Motor neuron (in vitro differentiated cells): Measurements from ENCODE around the gene TSPAN3. TPM values are rescaled to one million over a fixed set of nuclear protein-coding genes. Genes with fewer than 3 reads are reported as not detected.

Experiments
- ATAC-seq, 8 experiments: fragments of 200-7000 bp; cut with Tn5 transposase; replicated peaks in 6 of 8; 2 replicates each; pipeline ENCODE4 v1.8.0; 2021; ENCODE audit warnings: mild to moderate bottlenecking in 8 of 8, moderate library complexity in 8 of 8
- H3K27ac ChIP-seq, 2 donors: fragments of 250-450 bp; sonication (Bioruptor Pico); 2 replicates each; pipeline ENCODE4 v1.9.0; 2021; ENCODE audit warnings: antibody characterized with exemption in 2 of 2, mild to moderate bottlenecking in 2 of 2, moderate library complexity in 1 of 2
- H3K4me1 ChIP-seq, 2 donors: fragments of 250-450 bp; sonication (Bioruptor Pico); replicated peaks in 1 of 2; 2 replicates each; pipeline ENCODE4 v1.6.1; 2021; ENCODE audit warnings: antibody characterized with exemption in 2 of 2, mild to moderate bottlenecking in 2 of 2, moderate library complexity in 1 of 2
- H3K4me3 ChIP-seq, 5 donors: fragments of 250-450 bp; sonication (Bioruptor Pico); 2 replicates each; pipeline ENCODE4 v1.9.0; 2021; ENCODE audit warnings: antibody characterized with exemption in 5 of 5, mild to moderate bottlenecking in 5 of 5, moderate library complexity in 4 of 5
- WGBS, 10 experiments: fragments of 450-650 bp; shearing (Covaris generic); methylation state at CpG; one replicate each; pipeline ENCODE4 v1.0.0; 2022; 5-methylcytosine and 5-hydroxymethylcytosine counted together
- in situ Hi-C, 9 experiments: fragments of 400-800 bp; cut with MboI; loops; one replicate each; pipeline ENCODE4 v1.15.0; 2021; ENCODE audit warnings: low sequenced_read_pairs in 9 of 9, low pct_unique_long_range_greater_than_20kb in 2 of 9; ENCODE audit not compliant: unreplicated experiment in 9 of 9
- total RNA-seq, 8 experiments: library from RNA; unstranded; fragments of 300-600 nt; gene quantifications; 2 replicates each; pipeline versions ENCODE4 v1.2.3 to v1.2.4, GENCODE V29; 2022

The TSPAN3 gene
- total RNA-seq, 8 experiments from 2014 or later, result 153 to 545 (median 224) TPM

GRCh38 chr15:76994971-76995945 is 75.7 kb downstream of the TSPAN3 start, which contains the start of gene PSTPIP1:
TSS of gene PSTPIP1 (plus strand) at chr15:76995126. CDS start at chr15:76995574, 448 bp downstream.
- 67 to 100% (median 80%) methylated on average over 1 to 7 of the region's 28 CpGs; no CpG with 5 or more reads in 3 of the 10 experiments for WGBS, 10 experiments
- peak within 1 kb of the TSS in 1 of 2 donors; percentile 19 for H3K27ac ChIP-seq
- peak in 7 of 8 experiments; percentile 8 to 80 (median 54) for ATAC-seq
- H3K4me3 ChIP-seq, result no peak within 1 kb of the TSS
- in situ Hi-C loops, result no loop called here
- H3K4me1 ChIP-seq, result peaks cover 7 to 9% of the 10 kb centered on the region in 2 donors

DNA sequence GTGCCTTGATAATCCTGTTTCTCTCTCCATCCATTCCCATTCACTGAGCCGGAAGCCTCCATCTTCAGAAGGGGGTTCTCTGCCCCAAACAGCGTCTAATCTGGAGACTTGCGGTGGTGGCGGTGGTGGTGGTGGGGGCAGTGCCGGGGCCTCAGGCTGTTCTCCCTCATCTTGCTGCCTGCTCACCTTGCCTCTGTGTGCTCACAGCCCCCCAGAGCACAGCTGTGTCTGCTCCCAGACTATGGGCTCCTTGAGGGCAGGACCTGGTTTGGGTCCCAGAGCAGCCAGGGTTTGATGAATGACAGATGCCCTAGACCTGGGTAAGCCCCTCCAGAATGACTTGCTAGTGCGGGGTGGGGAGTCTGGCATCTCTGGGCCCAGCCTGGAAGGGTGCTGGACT is 76.4 kb downstream of the TSPAN3 start:
- peaks cover 7 to 10% of the 10 kb centered on the region in 2 donors for H3K4me1 ChIP-seq
- H3K27ac ChIP-seq, result no peak overlapping the region
- H3K4me3 ChIP-seq, result no peak overlapping the region
- 90 to 100% (median 100%) methylated on average over 1 to 3 of the region's 6 CpGs; no CpG with 5 or more reads in 6 of the 10 experiments for WGBS, 10 experiments
- ATAC-seq, result no peak
- in situ Hi-C loops, result no loop called here

DNA sequence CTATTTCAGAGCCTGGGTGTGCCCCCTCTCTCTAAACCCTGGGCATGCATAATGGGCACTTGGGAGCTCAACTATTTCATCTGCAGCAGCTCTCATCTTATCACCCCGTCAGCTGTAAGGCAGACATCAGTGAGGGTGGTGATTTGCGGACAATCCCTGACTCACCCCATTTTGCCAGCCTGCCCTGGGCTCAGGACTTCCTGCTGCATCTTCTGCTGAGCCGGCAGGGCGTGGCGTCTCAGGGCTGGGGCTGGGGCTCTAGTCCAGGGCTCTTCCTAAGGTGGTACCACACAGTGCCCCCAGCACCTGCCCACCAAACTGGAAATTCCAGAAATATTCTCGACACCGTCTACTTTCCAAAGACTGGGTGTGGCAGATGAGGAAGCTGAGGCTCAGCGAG is 76.9 kb downstream of the TSPAN3 start:
- Histone ChIP-seq H3K4me3 (no peak overlapping the region), H3K4me1 (peaks cover 11 to 15% of the 10 kb centered on the region in 2 donors), H3K27ac (no peak overlapping the region)
- in situ Hi-C loops, result no loop called here
- 40 to 100% (median 91%) methylated on average over 1 to 6 of the region's 8 CpGs; no CpG with 5 or more reads in 3 of the 10 experiments for WGBS, 10 experiments
- ATAC-seq, result peak in 3 of 8 experiments; percentile 9 to 39 (median 13)

DNA sequence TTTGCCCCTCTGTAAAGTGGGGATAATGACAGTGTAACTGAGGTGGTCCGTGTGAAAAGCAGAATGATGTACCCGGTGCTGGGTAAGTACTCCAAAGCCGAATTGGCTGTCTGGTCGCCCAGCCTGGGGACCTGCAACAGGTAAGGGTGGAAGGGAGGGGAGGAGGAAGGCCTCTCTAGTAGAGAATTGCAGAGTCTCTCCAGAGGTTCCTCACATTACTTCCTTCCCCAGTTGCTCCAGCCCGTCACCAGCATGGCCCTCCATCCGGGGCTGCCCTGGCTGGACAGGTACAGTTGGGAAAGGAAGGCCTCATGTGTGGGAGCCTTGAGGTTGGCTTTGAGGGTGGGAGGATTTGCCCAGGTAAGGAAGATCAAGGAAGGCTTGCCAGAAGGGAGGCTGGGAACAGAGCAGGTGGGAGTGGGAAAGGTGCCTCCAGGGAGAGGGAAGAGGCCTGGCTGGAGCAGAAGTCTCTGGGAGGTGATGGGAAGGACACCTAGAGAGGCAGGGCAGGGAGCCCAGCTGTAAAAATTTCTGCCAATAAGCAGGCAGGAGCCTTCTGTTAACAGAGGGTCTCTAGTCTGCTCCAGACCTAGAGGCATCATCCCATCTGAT is 77.7 kb downstream of the TSPAN3 start:
- Histone ChIP-seq H3K4me1 (peaks cover 11 to 19% of the 10 kb centered on the region in 2 donors), H3K27ac (no peak overlapping the region), H3K4me3 (no peak overlapping the region)
- no peak for ATAC-seq
- in situ Hi-C loops, result no loop called here
- WGBS, 10 experiments, result 74 to 100% (median 92%) methylated on average over 1 to 6 of the region's 6 CpGs; no CpG with 5 or more reads in 5 of the 10 experiments

- 90 to 100% (median 100%) methylated on average over 1 to 2 of the region's 9 CpGs; no CpG with 5 or more reads in 7 of the 10 experiments for WGBS, 10 experiments
- in situ Hi-C loops, result no loop called here
- Histone ChIP-seq H3K4me3 (no peak overlapping the region), H3K27ac (peak overlapping the region in 1 of 2 donors; percentile 6), H3K4me1 (peaks cover 11 to 19% of the 10 kb centered on the region in 2 donors)
- ATAC-seq, result no peak
These were observed 78.9 kb downstream of the TSPAN3 start for GRCh38 chr15:76991741-76992645.

Other genes starting within 250 kb of the TSPAN3 start
- 10 to 100 TPM in 7 of 8 experiments, 1 to 10 TPM in 1; 4.7 to 32.4 (median 22.6) TPM for gene SCAPER, start 165.8 kb downstream of the TSPAN3 start, total RNA-seq
- gene RCN2, start 139.4 kb downstream of the TSPAN3 start, total RNA-seq, result 100 to 1,000 TPM in 4 of 8 experiments, 10 to 100 TPM in 4; 80.3 to 145 (median 110) TPM
- gene PSTPIP1, start 76.0 kb downstream of the TSPAN3 start, total RNA-seq, result 1 to 10 TPM in 5 of 8 experiments, under 1 TPM in 2, not detected in 1; 0.14 to 5.0 (median 1.4) TPM